B cell (primary cell): ENCODE data around the gene ZBTB40. TPM values are rescaled to one million over a fixed set of nuclear protein-coding genes. Genes with fewer than 3 reads are reported as not detected.

Experiments used
- ATAC-seq: fragments of 200-7000 bp; cut with Tn5 transposase; one replicate; pipeline ENCODE4 v1.10.0; 2021; ENCODE audit warnings: low read depth, mild to moderate bottlenecking, moderate number of reproducible peaks, moderate library complexity
- CTCF ChIA-PET: fragments of 350-600 bp; sonication (Branson Sonifier 250); formaldehyde crosslinking; loops from one replicate; lab custom pipeline; 2021; ENCODE audit warnings: antibody characterized with exemption, inconsistent platforms; lab: Charles Lee
- POLR2A ChIA-PET: fragments of 350-600 bp; sonication (Branson Sonifier 250); formaldehyde crosslinking; loops from one replicate; lab custom pipeline; 2021; ENCODE audit warnings: antibody characterized with exemption; lab: Charles Lee
- DNase-seq: peaks from one replicate; pipeline ENCODE4 v3.0.0; 2013
- H2AFZ ChIP-seq: 2 replicates; pipeline ENCODE4 v1.6.1; 2012; ENCODE audit warnings: mild to moderate bottlenecking, low read depth, low read length; ENCODE audit not compliant: insufficient read depth, poor library complexity, severe bottlenecking
- H3K27ac ChIP-seq, 2 donors: 1 replicate in 1 of 2; 2 replicates in 1 of 2; pipeline ENCODE4 v1.5.1; 2012 to 2013; ENCODE audit warnings: low read length in 2 of 2, mild to moderate bottlenecking in 2 of 2, moderate library complexity in 1 of 2
- H3K27me3 ChIP-seq, 4 experiments: fragments of 200-600 bp in 1 of 4; sonication (generic) in 1 of 4; replicated peaks in 1 of 4; 1 replicate in 2 of 4; 2 replicates in 2 of 4; pipeline versions ENCODE4 v1.6.1 to v1.7.0; 2013 to 2016; ENCODE audit warnings: low read length in 3 of 4, mild to moderate bottlenecking in 2 of 4, mixed read lengths in 1 of 4, moderate library complexity in 1 of 4; ENCODE audit not compliant: insufficient read depth in 4 of 4, control insufficient read depth in 3 of 4; ENCODE audit errors: control extremely low read depth in 1 of 4
- H3K36me3 ChIP-seq, 2 experiments: replicated peaks in 1 of 2; 1 replicate in 1 of 2; 2 replicates in 1 of 2; pipeline versions ENCODE4 v1.6.1 to v1.7.1; 2013; ENCODE audit warnings: low read length in 1 of 2; ENCODE audit not compliant: insufficient read depth in 2 of 2, control insufficient read depth in 1 of 2; ENCODE audit errors: control extremely low read depth in 1 of 2, extremely low read depth in 1 of 2
- H3K4me1 ChIP-seq, 2 donors: fragments of 200-600 bp in 1 of 2; sonication (generic) in 1 of 2; 1 replicate in 1 of 2; 2 replicates in 1 of 2; pipeline versions ENCODE4 v1.5.1 to v1.6.1; 2013 to 2017; ENCODE audit warnings: low read length in 2 of 2; ENCODE audit not compliant: control insufficient read depth in 2 of 2, insufficient read depth in 2 of 2
- H3K4me2 ChIP-seq: replicated peaks from 2 replicates; pipeline ENCODE3; 2012; ENCODE audit warnings: mild to moderate bottlenecking, low read depth, low read length; ENCODE audit not compliant: poor library complexity, severe bottlenecking
- H3K4me3 ChIP-seq, 5 experiments: fragments of 200-600 bp in 1 of 5; sonication (generic) in 1 of 5; 1 replicate in 3 of 5; 2 replicates in 2 of 5; pipeline versions ENCODE4 v1.5.1 to v1.7.0; 2011 to 2016; ENCODE audit warnings: low read length in 4 of 5, mild to moderate bottlenecking in 4 of 5, low read depth in 2 of 5, control low read depth in 1 of 5, moderate library complexity in 1 of 5; ENCODE audit not compliant: insufficient read depth in 1 of 5; ENCODE audit errors: control extremely low read depth in 1 of 5, extremely low read depth in 1 of 5
- H3K79me2 ChIP-seq: fragments of 200-600 bp; sonication (generic); one replicate; pipeline ENCODE4 v1.6.0; 2016; ENCODE audit warnings: low read length; ENCODE audit not compliant: control insufficient read depth, insufficient read depth
- H3K9ac ChIP-seq: fragments of 200-600 bp; sonication (generic); 2 replicates; pipeline ENCODE4 v1.6.1; 2017; ENCODE audit warnings: mild to moderate bottlenecking, low read length, moderate library complexity
- H3K9me3 ChIP-seq, 3 donors: one replicate each; pipeline versions ENCODE4 v1.6.1 to v1.7.1; 2013; ENCODE audit warnings: low read length in 2 of 3; ENCODE audit not compliant: control insufficient read depth in 2 of 3, insufficient read depth in 1 of 3; ENCODE audit errors: control extremely low read depth in 1 of 3
- H4K20me1 ChIP-seq: 2 replicates; pipeline ENCODE4 v1.6.0; 2012; ENCODE audit warnings: mild to moderate bottlenecking, low read length; ENCODE audit not compliant: insufficient read depth, control insufficient read depth, poor library complexity, severe bottlenecking
- H3K27ac Mint-ChIP-seq: one replicate; pipeline ENCODE4 v1.8.0; 2021; ENCODE audit warnings: mixed read lengths
- H3K27me3 Mint-ChIP-seq: one replicate; pipeline ENCODE4 v1.8.0; 2021; ENCODE audit warnings: mixed read lengths
- H3K4me1 Mint-ChIP-seq: one replicate; pipeline ENCODE4 v1.8.0; 2021; ENCODE audit warnings: mixed read lengths
- H3K4me3 Mint-ChIP-seq: one replicate; pipeline ENCODE4 v1.8.0; 2021; ENCODE audit warnings: mixed read lengths
- H3K9me3 Mint-ChIP-seq: one replicate; pipeline ENCODE4 v1.8.0; 2022; ENCODE audit warnings: mixed read lengths; ENCODE audit not compliant: insufficient read depth
- EZH2 ChIP-seq: IDR thresholded peaks from 2 replicates; pipeline ENCODE4 v1.6.1; 2012; ENCODE audit warnings: borderline replicate concordance, low read depth, mild to moderate bottlenecking, moderate library complexity, low read length; ENCODE audit not compliant: insufficient read depth, poor library complexity, severe bottlenecking
- WGBS: methylation state at CpG from one replicate; pipeline ENCODE4 v1.1.5; 2013; ENCODE audit warnings: missing lambda C conversion rate; ENCODE audit not compliant: insufficient coverage; 5-methylcytosine and 5-hydroxymethylcytosine counted together
- intact Hi-C: fragments of 100-400 bp; cut with micrococcal nuclease; formaldehyde crosslinking; loops from one replicate; pipeline ENCODE4 v1.10.0; 2022
- polyA plus RNA-seq: library from polyadenylated mRNA; depleted of rRNA; stranded (reverse); fragments of >200 nt; gene quantifications from 2 replicates; pipeline ENCODE4 v1.2.3, GENCODE V29; 2012
- total RNA-seq, 2 donors: library from RNA; stranded (reverse); fragments of 120-200 nt in 1 of 2; gene quantifications; 1 replicate in 1 of 2; 2 replicates in 1 of 2; pipeline versions ENCODE4 v1.2.3 to v1.2.4, GENCODE V29; 2013 to 2022
- TF ChIP-seq, protein P1 (sequence below): fragments of 200-600 bp; IDR thresholded peaks from one replicate; pipeline ENCODE4 v1.8.0; 2022; ENCODE audit warnings: antibody characterized with exemption, mild to moderate bottlenecking

ZBTB40 gene
- total and polyA plus RNA-seq, 2 donors (not counting 1 experiment from before 2014, with no cell fraction given) = 30.9 to 51.9 TPM

DNA sequence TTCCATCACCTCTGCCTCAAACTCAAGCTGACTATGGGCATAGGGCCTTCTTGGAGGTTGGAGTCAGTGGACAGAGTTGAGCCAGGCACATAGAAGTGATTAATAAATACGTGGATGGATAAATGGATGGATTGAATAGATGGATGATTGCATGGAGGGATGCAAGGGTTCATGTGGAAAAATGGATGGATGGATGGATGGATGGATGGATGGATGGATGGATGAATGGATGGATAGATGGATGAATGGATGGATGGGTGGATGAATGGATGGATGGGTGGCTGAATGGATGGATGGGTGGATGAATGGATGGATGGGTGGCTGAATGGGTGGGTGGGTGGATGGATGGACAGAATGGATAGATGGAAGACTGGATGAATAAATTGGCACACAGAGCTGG is 40.1 kb upstream of the ZBTB40 start:
- peaks cover 0 to 6% (median 0%) of the 10 kb centered on the region in 4 experiments for H3K27me3 ChIP-seq
- Mint-ChIP-seq H3K27me3 (peaks cover 23% of the 10 kb centered on the region), H3K9me3 (no peaks in the 10 kb centered on the region), H3K4me3 (no peak overlapping the region), H3K27ac (no peak overlapping the region), H3K4me1 (peaks cover under 1% of the 10 kb centered on the region)
- no peaks in the 10 kb centered on the region for H4K20me1 ChIP-seq
- no peak for ATAC-seq
- H3K4me2 ChIP-seq = no peak overlapping the region
- CTCF ChIA-PET = no interaction called here
- H3K36me3 ChIP-seq = no peaks in the 10 kb centered on the region
- H3K9me3 ChIP-seq = peaks cover 0 to 3% (median 0%) of the 10 kb centered on the region in 3 donors
- H3K27ac ChIP-seq = no peak overlapping the region
- 80% methylated on average over 1 of the region's 1 CpG for WGBS
- peaks cover 0 to 3% of the 10 kb centered on the region in 2 donors for H3K4me1 ChIP-seq
- no peak for DNase-seq
- POLR2A ChIA-PET = no interaction called here
- no peak overlapping the region for H3K9ac ChIP-seq
- intact Hi-C loops = no loop called here
- no peak overlapping the region for H2AFZ ChIP-seq
- no peak overlapping the region for H3K4me3 ChIP-seq
- TF ChIP-seq, protein P1, sequence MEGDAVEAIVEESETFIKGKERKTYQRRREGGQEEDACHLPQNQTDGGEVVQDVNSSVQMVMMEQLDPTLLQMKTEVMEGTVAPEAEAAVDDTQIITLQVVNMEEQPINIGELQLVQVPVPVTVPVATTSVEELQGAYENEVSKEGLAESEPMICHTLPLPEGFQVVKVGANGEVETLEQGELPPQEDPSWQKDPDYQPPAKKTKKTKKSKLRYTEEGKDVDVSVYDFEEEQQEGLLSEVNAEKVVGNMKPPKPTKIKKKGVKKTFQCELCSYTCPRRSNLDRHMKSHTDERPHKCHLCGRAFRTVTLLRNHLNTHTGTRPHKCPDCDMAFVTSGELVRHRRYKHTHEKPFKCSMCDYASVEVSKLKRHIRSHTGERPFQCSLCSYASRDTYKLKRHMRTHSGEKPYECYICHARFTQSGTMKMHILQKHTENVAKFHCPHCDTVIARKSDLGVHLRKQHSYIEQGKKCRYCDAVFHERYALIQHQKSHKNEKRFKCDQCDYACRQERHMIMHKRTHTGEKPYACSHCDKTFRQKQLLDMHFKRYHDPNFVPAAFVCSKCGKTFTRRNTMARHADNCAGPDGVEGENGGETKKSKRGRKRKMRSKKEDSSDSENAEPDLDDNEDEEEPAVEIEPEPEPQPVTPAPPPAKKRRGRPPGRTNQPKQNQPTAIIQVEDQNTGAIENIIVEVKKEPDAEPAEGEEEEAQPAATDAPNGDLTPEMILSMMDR = no peak
- no peak for TF ChIP-seq EZH2
- no peaks in the 10 kb centered on the region for H3K79me2 ChIP-seq

DNA sequence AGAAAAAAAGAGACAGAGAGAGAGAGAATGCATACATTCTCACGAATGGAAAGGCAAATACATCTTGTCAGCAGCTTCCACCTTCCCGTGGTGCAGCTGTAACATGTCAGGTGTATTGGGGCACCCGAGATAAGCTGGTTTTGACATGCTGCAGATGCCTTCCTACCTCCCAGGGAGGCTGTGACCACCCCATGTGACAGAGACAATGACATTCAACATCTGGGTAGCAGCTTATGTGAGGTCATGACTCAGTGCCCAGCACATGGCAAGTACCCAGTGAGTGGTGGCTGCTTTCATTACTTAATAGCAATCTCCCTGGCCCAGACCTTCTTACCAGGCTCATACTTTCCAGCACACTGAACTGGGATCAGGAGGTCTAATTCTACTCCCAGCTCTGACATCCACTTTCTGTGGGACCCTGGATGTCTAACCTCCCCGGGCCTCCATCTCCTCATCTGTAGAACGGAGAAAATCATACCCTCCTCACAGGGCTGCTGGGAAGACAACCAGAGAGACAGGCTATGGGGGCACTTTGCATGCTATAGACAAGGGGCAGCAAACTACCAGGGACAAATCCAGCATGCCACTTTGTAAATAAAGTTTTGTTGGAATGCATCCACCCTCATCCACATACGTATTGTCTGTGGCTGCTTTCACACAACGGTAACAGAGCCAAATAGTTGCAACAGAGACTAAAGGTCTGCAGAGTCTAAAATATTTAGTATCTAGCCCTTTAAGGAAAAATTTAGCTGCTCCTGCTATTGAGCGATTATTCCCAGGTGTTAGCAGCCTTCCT is 38.5 kb upstream of the ZBTB40 start:
- H3K9me3 Mint-ChIP-seq = no peaks in the 10 kb centered on the region

More for the DNA sequence above, 38.5 kb upstream of the ZBTB40 start:
- intact Hi-C loops = no loop called here
- TF ChIP-seq, protein P1 = no peak
- TF ChIP-seq EZH2 = no peak
- H3K9me3 ChIP-seq = peaks cover 0 to 4% (median 0%) of the 10 kb centered on the region in 3 donors
- ChIA-PET CTCF (no interaction called here), POLR2A (no interaction called here)
- no peaks in the 10 kb centered on the region for H3K36me3 ChIP-seq
- 71% methylated on average over 5 of the region's 8 CpGs for WGBS
- no peak overlapping the region for H3K4me3 ChIP-seq
- Mint-ChIP-seq H3K4me3 (no peak overlapping the region), H3K27me3 (peaks cover 25% of the 10 kb centered on the region), H3K27ac (no peak overlapping the region), H3K4me1 (peaks cover 3% of the 10 kb centered on the region)
- H3K4me2 ChIP-seq = no peak overlapping the region
- H3K79me2 ChIP-seq = no peaks in the 10 kb centered on the region
- DNase-seq (no peak), ATAC-seq (no peak)
- H4K20me1 ChIP-seq = no peaks in the 10 kb centered on the region
- no peak overlapping the region for H3K9ac ChIP-seq
- H3K4me1 ChIP-seq = peaks cover 0 to 5% of the 10 kb centered on the region in 2 donors
- H3K27me3 ChIP-seq = peaks cover 0 to 16% (median 1%) of the 10 kb centered on the region in 4 experiments
- no peak overlapping the region for H3K27ac ChIP-seq
- H2AFZ ChIP-seq = no peak overlapping the region
